Liver (tissue), 9 donors: ENCODE data around the gene PRORP. TPM values are rescaled to one million over a fixed set of nuclear protein-coding genes. Genes with fewer than 3 reads are reported as not detected.

ENCODE experiments used
- DNase-seq: peaks from one replicate; pipeline ENCODE4 v3.0.0-alpha.2; 2017; ENCODE audit warnings: low spot score
- H3K27ac ChIP-seq, 2 donors: one replicate each; pipeline ENCODE4 v1.7.0; 2013; ENCODE audit warnings: inconsistent platforms in 2 of 2, low read length in 2 of 2, control low read depth in 1 of 2, low read depth in 1 of 2, mild to moderate bottlenecking in 1 of 2
- H3K27me3 ChIP-seq, 4 donors: one replicate each; pipeline versions ENCODE4 v1.6.1 to v1.7.0; 2013; ENCODE audit warnings: low read length in 3 of 4, inconsistent platforms in 1 of 4, mild to moderate bottlenecking in 1 of 4, moderate library complexity in 1 of 4; ENCODE audit not compliant: control insufficient read depth in 4 of 4, insufficient read depth in 4 of 4
- H3K36me3 ChIP-seq, 4 donors: one replicate each; pipeline versions ENCODE4 v1.6.1 to v1.7.0; 2013; ENCODE audit warnings: low read length in 3 of 4, mild to moderate bottlenecking in 3 of 4, low read depth in 1 of 4, moderate library complexity in 1 of 4; ENCODE audit not compliant: control insufficient read depth in 4 of 4, insufficient read depth in 3 of 4
- H3K4me1 ChIP-seq, 4 donors: one replicate each; pipeline versions ENCODE4 v1.6.1 to v1.7.0; 2013; ENCODE audit warnings: low read length in 3 of 4, mild to moderate bottlenecking in 3 of 4, moderate library complexity in 1 of 4; ENCODE audit not compliant: control insufficient read depth in 4 of 4, insufficient read depth in 4 of 4
- H3K4me3 ChIP-seq, 3 donors: one replicate each; pipeline versions ENCODE4 v1.6.1 to v1.7.0; 2013; ENCODE audit warnings: low read length in 3 of 3, control low read depth in 1 of 3, low read depth in 1 of 3, mild to moderate bottlenecking in 1 of 3
- H3K9ac ChIP-seq, 2 donors: one replicate each; pipeline ENCODE4 v1.7.0; 2013; ENCODE audit warnings: low read length in 2 of 2, mild to moderate bottlenecking in 2 of 2, moderate library complexity in 2 of 2, control low read depth in 1 of 2, low read depth in 1 of 2
- H3K9me3 ChIP-seq, 4 donors: one replicate each; pipeline versions ENCODE4 v1.6.1 to v1.7.0; 2013; ENCODE audit warnings: low read length in 3 of 4; ENCODE audit not compliant: control insufficient read depth in 4 of 4
- EGR1 ChIP-seq, 2 donors: IDR thresholded peaks; 2 replicates each; pipeline ENCODE4 v1.6.1; 2016 to 2018; ENCODE audit warnings: antibody characterized with exemption in 2 of 2, low read depth in 2 of 2
- FOXA1 ChIP-seq: IDR thresholded peaks from 2 replicates; pipeline ENCODE4 v1.6.1; 2016; ENCODE audit warnings: antibody characterized with exemption
- FOXA2 ChIP-seq: IDR thresholded peaks from 2 replicates; pipeline ENCODE4 v1.6.1; 2016; ENCODE audit warnings: antibody characterized with exemption
- GABPA ChIP-seq, 2 donors: IDR thresholded peaks in 1 of 2; conservative IDR thresholded peaks in 1 of 2; 2 replicates each; pipeline ENCODE4 v1.6.1; 2016; ENCODE audit warnings: antibody characterized with exemption in 2 of 2, mild to moderate bottlenecking in 1 of 2, moderate library complexity in 1 of 2
- HNF4A ChIP-seq, 2 donors: conservative IDR thresholded peaks; 2 replicates each; pipeline ENCODE4 v1.6.1; 2016; ENCODE audit warnings: antibody characterized with exemption in 2 of 2, mild to moderate bottlenecking in 2 of 2
- HNF4G ChIP-seq: IDR thresholded peaks from 2 replicates; pipeline ENCODE4 v1.6.1; 2016; ENCODE audit warnings: antibody characterized with exemption
- JUND ChIP-seq, 2 donors: IDR thresholded peaks; 2 replicates each; pipeline ENCODE4 v1.6.1; 2016; ENCODE audit warnings: antibody characterized with exemption in 2 of 2
- NR2F2 ChIP-seq: IDR thresholded peaks from 2 replicates; pipeline ENCODE4 v1.6.1; 2016; ENCODE audit warnings: antibody characterized with exemption
- RAD21 ChIP-seq, 2 donors: IDR thresholded peaks; 2 replicates each; pipeline ENCODE4 v1.6.1; 2016; ENCODE audit warnings: antibody characterized with exemption in 2 of 2, mild to moderate bottlenecking in 2 of 2
- RXRA ChIP-seq, 2 donors: IDR thresholded peaks; 2 replicates each; pipeline ENCODE4 v1.6.1; 2017 to 2018; ENCODE audit warnings: antibody characterized with exemption in 2 of 2, mild to moderate bottlenecking in 1 of 2
- SP1 ChIP-seq: IDR thresholded peaks from 2 replicates; pipeline ENCODE4 v1.6.1; 2018; ENCODE audit warnings: antibody characterized with exemption, mild to moderate bottlenecking
- TAF1 ChIP-seq: conservative IDR thresholded peaks from 2 replicates; pipeline ENCODE4 v1.6.1; 2016; ENCODE audit warnings: antibody characterized with exemption, mild to moderate bottlenecking
- YY1 ChIP-seq: IDR thresholded peaks from 2 replicates; pipeline ENCODE4 v1.6.1; 2016; ENCODE audit warnings: antibody characterized with exemption, mild to moderate bottlenecking
- WGBS: extraction: QIAGEN DNeasy Blood & Tissue Kit; methylation state at CpG from one replicate; pipeline ENCODE4 v1.1.7; 2013; 5-methylcytosine and 5-hydroxymethylcytosine counted together
- polyA plus RNA-seq, 2 donors: library from polyadenylated mRNA; stranded (reverse) in 1 of 2; unstranded in 1 of 2; fragments of 200-250 nt in 1 of 2; fragments of >200 nt in 1 of 2; fragmentation: Nextera tagmentation in 1 of 2; extraction: Ambion mirVana in 1 of 2; gene quantifications; one replicate each; pipeline versions ENCODE4 v1.2.1 to v1.2.3, GENCODE V29; 2013 to 2015
- total RNA-seq, 2 donors: library from RNA; depleted of rRNA; stranded (reverse); fragments of >200 nt; gene quantifications; one replicate each; pipeline ENCODE4 v1.2.3, GENCODE V29; 2014
- TF ChIP-seq, protein P1 (sequence below): IDR thresholded peaks from 2 replicates; pipeline ENCODE4 v1.6.1; 2016; ENCODE audit warnings: antibody characterized with exemption
- TF ChIP-seq, protein P2 (sequence below): IDR thresholded peaks from 2 replicates; pipeline ENCODE4 v1.6.1; 2016; ENCODE audit warnings: antibody characterized with exemption, mild to moderate bottlenecking
- TF ChIP-seq, protein P3 (sequence below): IDR thresholded peaks from 2 replicates; pipeline ENCODE4 v1.6.1; 2016; ENCODE audit warnings: antibody characterized with exemption
- TF ChIP-seq, protein P4 (sequence below): fragments of 150-350 bp; IDR thresholded peaks from 2 replicates; pipeline ENCODE4 v1.5.1; 2017; ENCODE audit warnings: improper control_type of control experiment, low read depth, low read length; ENCODE audit not compliant: missing input control
- TF ChIP-seq, protein P5 (sequence below): IDR thresholded peaks from 2 replicates; pipeline ENCODE4 v1.6.1; 2016; ENCODE audit warnings: antibody characterized with exemption
- donor health status: healthy.
- donor health status: healthy.
- donor health status: healthy.
- donor health status: healthy.
- donor health status: healthy.

PRORP gene
- total RNA-seq (10 to 100 TPM; 11.3 to 19.1 TPM), polyA plus RNA-seq (10 to 100 TPM; 12.0 to 16.8 TPM)

DNA sequence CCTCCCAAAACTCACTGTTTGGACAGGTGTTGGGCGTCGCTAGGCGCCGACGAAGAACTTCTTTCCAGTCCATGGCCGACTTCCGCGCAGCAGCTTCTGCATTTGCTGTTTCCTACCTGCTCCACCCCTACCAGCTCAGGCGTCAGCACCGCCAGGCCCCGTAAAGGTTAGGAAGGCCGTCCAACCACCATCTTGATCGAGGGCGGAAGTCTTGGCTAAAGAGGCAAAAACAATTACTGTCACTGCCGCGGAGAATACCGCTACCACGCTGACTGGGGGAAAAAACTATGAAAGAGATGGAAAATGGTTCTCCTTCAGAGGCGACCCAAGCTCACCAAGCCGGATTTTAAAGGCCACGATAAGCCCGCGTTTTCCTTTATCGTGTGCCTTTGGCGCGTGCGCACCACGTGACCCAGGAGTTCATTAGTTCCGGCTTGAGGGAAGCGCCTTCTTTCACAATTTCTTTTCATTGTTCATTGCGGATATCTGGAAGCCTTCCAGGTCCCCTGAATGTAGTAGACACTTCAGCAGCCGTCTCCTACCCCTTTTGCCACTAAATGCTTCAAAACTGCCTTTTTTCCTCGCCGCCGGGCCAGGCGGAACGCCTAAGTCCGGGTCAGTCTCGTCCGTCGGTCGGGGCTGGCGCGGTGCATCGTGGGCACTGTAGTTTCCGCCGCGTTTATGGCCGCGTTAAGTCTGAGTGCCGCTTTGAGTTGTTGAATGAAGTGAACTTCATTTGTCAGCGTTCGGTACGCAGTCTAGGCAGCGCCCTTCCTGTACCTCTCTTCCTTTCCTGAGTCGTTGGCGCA, at the start of gene PRORP, which contains the start of gene PPP2R3C:
PRORP (plus strand) TSS at position 666 of the 809 bp plus-strand sequence. CDS start 694 bp downstream, outside the sequence.
PPP2R3C (minus strand) TSS at position 104 of the 809 bp plus-strand sequence; CDS start at position 73, 31 bp downstream.
- H3K4me1 ChIP-seq = peaks cover 1 to 24% (median 19%) of the 10 kb centered on the region in 4 donors
- no peaks in the 10 kb centered on the region for H3K27me3 ChIP-seq
- H3K4me3 ChIP-seq = peak within 1 kb of the TSS; percentile 83 to 100 (median 90)
- peak within 1 kb of the TSS; percentile 96 to 99 for H3K9ac ChIP-seq
- H3K27ac ChIP-seq = peak within 1 kb of the TSS; percentile 95 to 100
- no peaks in the 10 kb centered on the region for H3K9me3 ChIP-seq
- WGBS = under 1% methylated on average over 57 of the region's 57 CpGs
- no peaks in the 10 kb centered on the region for H3K36me3 ChIP-seq
- DNase-seq = peak; percentile 87
- peak; percentile 26 to 77 for TF ChIP-seq EGR1 (IDR thresholded peaks at IDR 0.05; ENCODE audit: low read depth in 2 of 2)
- TF ChIP-seq FOXA1 = no peak
- peak; percentile 63 to 68 for TF ChIP-seq RXRA (IDR thresholded peaks at IDR 0.05)
- TF ChIP-seq SP1 = peak; percentile 85
- TF ChIP-seq, protein P1, sequence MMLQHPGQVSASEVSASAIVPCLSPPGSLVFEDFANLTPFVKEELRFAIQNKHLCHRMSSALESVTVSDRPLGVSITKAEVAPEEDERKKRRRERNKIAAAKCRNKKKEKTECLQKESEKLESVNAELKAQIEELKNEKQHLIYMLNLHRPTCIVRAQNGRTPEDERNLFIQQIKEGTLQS = no peak
- peak; percentile 36 to 85 for TF ChIP-seq GABPA (IDR thresholded peaks at IDR 0.05 in 1 of 2, conservative IDR thresholded peaks at IDR 0.05 in 1 of 2)
- TF ChIP-seq, protein P2, sequence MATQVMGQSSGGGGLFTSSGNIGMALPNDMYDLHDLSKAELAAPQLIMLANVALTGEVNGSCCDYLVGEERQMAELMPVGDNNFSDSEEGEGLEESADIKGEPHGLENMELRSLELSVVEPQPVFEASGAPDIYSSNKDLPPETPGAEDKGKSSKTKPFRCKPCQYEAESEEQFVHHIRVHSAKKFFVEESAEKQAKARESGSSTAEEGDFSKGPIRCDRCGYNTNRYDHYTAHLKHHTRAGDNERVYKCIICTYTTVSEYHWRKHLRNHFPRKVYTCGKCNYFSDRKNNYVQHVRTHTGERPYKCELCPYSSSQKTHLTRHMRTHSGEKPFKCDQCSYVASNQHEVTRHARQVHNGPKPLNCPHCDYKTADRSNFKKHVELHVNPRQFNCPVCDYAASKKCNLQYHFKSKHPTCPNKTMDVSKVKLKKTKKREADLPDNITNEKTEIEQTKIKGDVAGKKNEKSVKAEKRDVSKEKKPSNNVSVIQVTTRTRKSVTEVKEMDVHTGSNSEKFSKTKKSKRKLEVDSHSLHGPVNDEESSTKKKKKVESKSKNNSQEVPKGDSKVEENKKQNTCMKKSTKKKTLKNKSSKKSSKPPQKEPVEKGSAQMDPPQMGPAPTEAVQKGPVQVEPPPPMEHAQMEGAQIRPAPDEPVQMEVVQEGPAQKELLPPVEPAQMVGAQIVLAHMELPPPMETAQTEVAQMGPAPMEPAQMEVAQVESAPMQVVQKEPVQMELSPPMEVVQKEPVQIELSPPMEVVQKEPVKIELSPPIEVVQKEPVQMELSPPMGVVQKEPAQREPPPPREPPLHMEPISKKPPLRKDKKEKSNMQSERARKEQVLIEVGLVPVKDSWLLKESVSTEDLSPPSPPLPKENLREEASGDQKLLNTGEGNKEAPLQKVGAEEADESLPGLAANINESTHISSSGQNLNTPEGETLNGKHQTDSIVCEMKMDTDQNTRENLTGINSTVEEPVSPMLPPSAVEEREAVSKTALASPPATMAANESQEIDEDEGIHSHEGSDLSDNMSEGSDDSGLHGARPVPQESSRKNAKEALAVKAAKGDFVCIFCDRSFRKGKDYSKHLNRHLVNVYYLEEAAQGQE = peak; percentile 14
- no peak for TF ChIP-seq FOXA2
- no peak for TF ChIP-seq HNF4G
- TF ChIP-seq, protein P3, sequence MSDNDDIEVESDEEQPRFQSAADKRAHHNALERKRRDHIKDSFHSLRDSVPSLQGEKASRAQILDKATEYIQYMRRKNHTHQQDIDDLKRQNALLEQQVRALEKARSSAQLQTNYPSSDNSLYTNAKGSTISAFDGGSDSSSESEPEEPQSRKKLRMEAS = peak; percentile 89
- peak in 1 of 2 donors; percentile 8 for TF ChIP-seq JUND (IDR thresholded peaks at IDR 0.05)
- TF ChIP-seq TAF1 = peak; percentile 88
- peak; percentile 86 for TF ChIP-seq NR2F2
- TF ChIP-seq HNF4A (conservative IDR thresholded peaks at IDR 0.05) = peak; percentile 33 to 55
- TF ChIP-seq YY1 = peak; percentile 99
- no peak for TF ChIP-seq RAD21 (IDR thresholded peaks at IDR 0.05)
- TF ChIP-seq, protein P4, sequence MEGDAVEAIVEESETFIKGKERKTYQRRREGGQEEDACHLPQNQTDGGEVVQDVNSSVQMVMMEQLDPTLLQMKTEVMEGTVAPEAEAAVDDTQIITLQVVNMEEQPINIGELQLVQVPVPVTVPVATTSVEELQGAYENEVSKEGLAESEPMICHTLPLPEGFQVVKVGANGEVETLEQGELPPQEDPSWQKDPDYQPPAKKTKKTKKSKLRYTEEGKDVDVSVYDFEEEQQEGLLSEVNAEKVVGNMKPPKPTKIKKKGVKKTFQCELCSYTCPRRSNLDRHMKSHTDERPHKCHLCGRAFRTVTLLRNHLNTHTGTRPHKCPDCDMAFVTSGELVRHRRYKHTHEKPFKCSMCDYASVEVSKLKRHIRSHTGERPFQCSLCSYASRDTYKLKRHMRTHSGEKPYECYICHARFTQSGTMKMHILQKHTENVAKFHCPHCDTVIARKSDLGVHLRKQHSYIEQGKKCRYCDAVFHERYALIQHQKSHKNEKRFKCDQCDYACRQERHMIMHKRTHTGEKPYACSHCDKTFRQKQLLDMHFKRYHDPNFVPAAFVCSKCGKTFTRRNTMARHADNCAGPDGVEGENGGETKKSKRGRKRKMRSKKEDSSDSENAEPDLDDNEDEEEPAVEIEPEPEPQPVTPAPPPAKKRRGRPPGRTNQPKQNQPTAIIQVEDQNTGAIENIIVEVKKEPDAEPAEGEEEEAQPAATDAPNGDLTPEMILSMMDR = no peak
- TF ChIP-seq, protein P5, sequence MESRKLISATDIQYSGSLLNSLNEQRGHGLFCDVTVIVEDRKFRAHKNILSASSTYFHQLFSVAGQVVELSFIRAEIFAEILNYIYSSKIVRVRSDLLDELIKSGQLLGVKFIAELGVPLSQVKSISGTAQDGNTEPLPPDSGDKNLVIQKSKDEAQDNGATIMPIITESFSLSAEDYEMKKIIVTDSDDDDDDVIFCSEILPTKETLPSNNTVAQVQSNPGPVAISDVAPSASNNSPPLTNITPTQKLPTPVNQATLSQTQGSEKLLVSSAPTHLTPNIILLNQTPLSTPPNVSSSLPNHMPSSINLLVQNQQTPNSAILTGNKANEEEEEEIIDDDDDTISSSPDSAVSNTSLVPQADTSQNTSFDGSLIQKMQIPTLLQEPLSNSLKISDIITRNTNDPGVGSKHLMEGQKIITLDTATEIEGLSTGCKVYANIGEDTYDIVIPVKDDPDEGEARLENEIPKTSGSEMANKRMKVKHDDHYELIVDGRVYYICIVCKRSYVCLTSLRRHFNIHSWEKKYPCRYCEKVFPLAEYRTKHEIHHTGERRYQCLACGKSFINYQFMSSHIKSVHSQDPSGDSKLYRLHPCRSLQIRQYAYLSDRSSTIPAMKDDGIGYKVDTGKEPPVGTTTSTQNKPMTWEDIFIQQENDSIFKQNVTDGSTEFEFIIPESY = peak; percentile 68
